Measurements from ENCODE around the gene DUOXA2.

The DUOXA2 gene

DNA sequence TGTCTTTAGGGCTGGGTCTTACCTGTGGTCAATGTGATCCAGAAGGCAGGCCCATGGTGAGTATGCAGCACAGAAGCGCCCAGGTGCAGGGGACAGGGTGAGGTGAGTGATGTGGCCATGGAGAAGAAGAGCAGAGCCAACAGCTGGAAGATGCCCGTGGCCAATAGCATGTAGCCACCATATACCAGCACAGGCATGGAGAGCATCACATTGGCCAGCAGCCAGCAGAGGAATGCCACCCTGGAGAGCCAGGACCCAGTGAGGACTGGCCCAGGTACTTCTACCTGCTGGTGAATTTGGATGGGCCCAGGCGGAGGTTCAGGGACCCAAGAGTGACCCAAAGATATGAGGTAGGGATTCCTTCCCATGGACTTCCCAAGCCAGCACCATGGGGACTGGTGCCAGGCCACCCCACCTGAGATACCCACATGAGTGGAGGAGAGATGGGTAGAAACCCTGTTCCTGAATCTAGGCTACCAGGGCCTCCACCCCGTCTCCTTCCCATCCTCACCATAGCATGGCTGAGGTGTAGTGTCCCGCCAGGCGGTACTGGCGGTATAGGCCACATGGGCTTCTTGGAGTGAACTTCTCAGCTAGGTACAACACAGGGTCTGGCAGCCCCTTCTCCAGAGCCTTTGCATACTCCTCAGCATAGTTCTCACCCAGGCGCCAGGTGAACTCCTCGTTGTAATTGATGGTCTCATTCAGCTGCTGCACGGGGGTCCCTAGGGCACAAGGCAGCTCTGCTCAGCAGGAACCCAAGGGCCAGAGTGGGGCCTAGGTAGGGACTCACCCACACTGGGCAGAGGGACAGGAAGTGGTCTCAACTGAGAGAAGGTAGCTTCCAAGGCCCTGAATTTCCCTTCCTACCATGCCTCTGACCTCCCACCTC is 6.2 kb downstream of the DUOXA2 start:
- TF ChIP-seq, protein P1, sequence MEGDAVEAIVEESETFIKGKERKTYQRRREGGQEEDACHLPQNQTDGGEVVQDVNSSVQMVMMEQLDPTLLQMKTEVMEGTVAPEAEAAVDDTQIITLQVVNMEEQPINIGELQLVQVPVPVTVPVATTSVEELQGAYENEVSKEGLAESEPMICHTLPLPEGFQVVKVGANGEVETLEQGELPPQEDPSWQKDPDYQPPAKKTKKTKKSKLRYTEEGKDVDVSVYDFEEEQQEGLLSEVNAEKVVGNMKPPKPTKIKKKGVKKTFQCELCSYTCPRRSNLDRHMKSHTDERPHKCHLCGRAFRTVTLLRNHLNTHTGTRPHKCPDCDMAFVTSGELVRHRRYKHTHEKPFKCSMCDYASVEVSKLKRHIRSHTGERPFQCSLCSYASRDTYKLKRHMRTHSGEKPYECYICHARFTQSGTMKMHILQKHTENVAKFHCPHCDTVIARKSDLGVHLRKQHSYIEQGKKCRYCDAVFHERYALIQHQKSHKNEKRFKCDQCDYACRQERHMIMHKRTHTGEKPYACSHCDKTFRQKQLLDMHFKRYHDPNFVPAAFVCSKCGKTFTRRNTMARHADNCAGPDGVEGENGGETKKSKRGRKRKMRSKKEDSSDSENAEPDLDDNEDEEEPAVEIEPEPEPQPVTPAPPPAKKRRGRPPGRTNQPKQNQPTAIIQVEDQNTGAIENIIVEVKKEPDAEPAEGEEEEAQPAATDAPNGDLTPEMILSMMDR (IDR thresholded peaks at IDR 0.05): no peak
- DNase-seq (ENCODE audit: low spot score): no peak
- Histone ChIP-seq H3K27ac (no peak overlapping the region), H3K4me3 (no peak overlapping the region)

GRCh38 chr15:45121020-45121419 is 6.9 kb downstream of the DUOXA2 start:
- DNase-seq (ENCODE audit: low spot score): no peak
- no peak overlapping the region for H3K4me3 ChIP-seq
- TF ChIP-seq, protein P1 (IDR thresholded peaks at IDR 0.05): no peak
- no peak overlapping the region for H3K27ac ChIP-seq

GRCh38 chr15:45121706-45122417 is 7.7 kb downstream of the DUOXA2 start:
- Histone ChIP-seq H3K4me3 (no peak overlapping the region), H3K27ac (no peak overlapping the region)
- DNase-seq (ENCODE audit: low spot score): no peak
- TF ChIP-seq, protein P1 (IDR thresholded peaks at IDR 0.05): no peak

DNA sequence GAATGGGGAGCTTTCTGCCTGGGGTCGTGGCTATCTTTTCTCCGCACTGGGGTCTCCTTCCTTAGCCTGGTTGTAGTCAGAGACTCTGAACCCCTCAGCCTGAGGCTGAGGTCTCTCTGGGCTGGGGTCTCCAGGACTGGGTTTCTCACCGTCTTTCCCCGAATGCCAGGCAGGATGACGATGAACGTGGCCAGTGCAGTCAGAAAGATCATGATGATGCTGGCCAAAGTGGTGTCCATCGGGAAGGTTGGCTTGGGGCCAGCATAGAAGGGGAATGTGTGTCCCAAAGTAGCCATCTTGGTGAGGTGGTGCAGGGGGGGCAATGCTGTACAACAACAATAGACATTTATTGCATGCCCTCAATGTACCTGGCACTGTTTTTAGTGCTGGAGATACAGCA is 8.6 kb downstream of the DUOXA2 start:
- no peak overlapping the region for H3K27ac ChIP-seq
- TF ChIP-seq, protein P1 (IDR thresholded peaks at IDR 0.05): no peak
- H3K4me3 ChIP-seq: no peak overlapping the region
- DNase-seq (ENCODE audit: low spot score): no peak

DNA sequence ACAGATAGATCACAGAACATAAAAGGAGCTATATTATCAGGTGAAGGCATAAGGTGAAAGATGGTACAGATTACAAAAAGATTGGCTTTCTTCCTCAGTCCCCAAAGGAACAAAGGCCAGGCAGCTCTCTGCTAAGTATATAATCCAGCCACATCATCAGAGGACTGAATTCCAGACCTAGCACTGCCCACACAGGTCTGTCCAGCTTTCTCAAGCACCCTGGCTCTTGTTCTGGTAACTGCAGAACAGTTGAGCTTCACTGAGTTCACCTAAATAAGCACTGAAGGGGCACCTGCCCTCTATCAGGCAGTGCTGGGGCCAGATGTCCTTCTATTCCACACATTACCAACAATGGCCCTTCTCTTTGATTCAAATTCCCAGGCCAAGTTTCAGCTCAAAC is 9.3 kb downstream of the DUOXA2 start:
- no peak for DNase-seq (ENCODE audit: low spot score)
- Histone ChIP-seq H3K4me3 (no peak overlapping the region), H3K27ac (no peak overlapping the region)
- TF ChIP-seq, protein P1 (IDR thresholded peaks at IDR 0.05): no peak

GRCh38 chr15:45126535-45127158 is 12.5 kb downstream of the DUOXA2 start:
- no peak for DNase-seq (ENCODE audit: low spot score)
- H3K27ac ChIP-seq: no peak overlapping the region
- H3K4me3 ChIP-seq: no peak overlapping the region
- TF ChIP-seq, protein P1 (IDR thresholded peaks at IDR 0.05): no peak

Data from coronary artery (tissue), 2 donors.